ENCODE measurements around the gene SEPSECS. TPM values are rescaled to one million over a fixed set of nuclear protein-coding genes. Genes with fewer than 3 reads are reported as not detected.

Gene SEPSECS
- polyA plus RNA-seq, 4 donors, result 5.7 to 23.0 (median 16.7) TPM

GRCh38 chr4:25101836-25102235 is 58.4 kb downstream of the SEPSECS start:
- Histone ChIP-seq H3K4me3 (ENCODE audit: low read depth in 1 of 3, low read length in 3 of 3) (no peak overlapping the region), H3K9me3 (ENCODE audit: control insufficient read depth in 2 of 2, insufficient read depth in 1 of 2, low read depth in 1 of 2, low read length in 1 of 2) (peaks cover 0 to 11% of the 10 kb centered on the region in 2 donors), H3K4me1 (ENCODE audit: control insufficient read depth in 3 of 3, insufficient read depth in 2 of 3, low read depth in 1 of 3, low read length in 2 of 3) (peaks cover 0 to 2% (median 0%) of the 10 kb centered on the region in 3 donors), H3K27ac (ENCODE audit: low read depth in 1 of 3, low read length in 2 of 3) (no peak overlapping the region), H3K36me3 (ENCODE audit: control insufficient read depth in 3 of 3, insufficient read depth in 2 of 3, low read depth in 1 of 3, low read length in 3 of 3) (no peaks in the 10 kb centered on the region), H3K27me3 (ENCODE audit: control insufficient read depth in 3 of 3, insufficient read depth in 3 of 3, low read length in 3 of 3) (peaks cover 0 to 3% (median 0%) of the 10 kb centered on the region in 3 donors)
- 91 to 93% (median 93%) methylated on average over 5 of the region's 5 CpGs for WGBS, 3 donors
- FAIRE-seq (no peak), DNase-seq (no peak)

DNA sequence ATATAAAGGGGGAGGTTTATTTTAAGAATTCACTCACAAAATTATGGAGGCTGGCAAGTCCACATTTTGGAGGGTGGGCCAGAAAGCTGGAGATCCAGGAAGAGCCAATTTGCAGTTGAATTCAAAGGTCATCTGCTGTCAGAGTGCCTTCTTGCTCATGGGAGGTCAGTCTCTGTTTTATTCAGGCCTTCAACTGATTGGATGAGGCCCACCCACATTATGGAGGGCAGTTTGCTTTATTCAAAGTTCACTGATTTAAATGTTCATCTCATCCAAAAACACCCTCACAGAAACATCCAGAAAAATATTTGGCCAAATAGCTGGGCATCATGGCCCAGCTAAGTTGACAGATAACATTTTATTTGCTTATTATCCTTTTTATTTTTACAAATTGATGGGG is 59.5 kb downstream of the SEPSECS start:
- H3K27me3 ChIP-seq (ENCODE audit: control insufficient read depth in 3 of 3, insufficient read depth in 3 of 3, low read length in 3 of 3), result no peaks in the 10 kb centered on the region
- H3K4me3 ChIP-seq (ENCODE audit: low read depth in 1 of 3, low read length in 3 of 3), result no peak overlapping the region
- H3K4me1 ChIP-seq (ENCODE audit: control insufficient read depth in 3 of 3, insufficient read depth in 2 of 3, low read depth in 1 of 3, low read length in 2 of 3), result peaks cover 0 to 2% (median 0%) of the 10 kb centered on the region in 3 donors
- no peak overlapping the region for H3K27ac ChIP-seq (ENCODE audit: low read depth in 1 of 3, low read length in 2 of 3)
- FAIRE-seq, result no peak
- H3K9me3 ChIP-seq (ENCODE audit: control insufficient read depth in 2 of 2, insufficient read depth in 1 of 2, low read depth in 1 of 2, low read length in 1 of 2), result peaks cover 0 to 11% of the 10 kb centered on the region in 2 donors
- no peak for DNase-seq
- H3K36me3 ChIP-seq (ENCODE audit: control insufficient read depth in 3 of 3, insufficient read depth in 2 of 3, low read depth in 1 of 3, low read length in 3 of 3), result no peaks in the 10 kb centered on the region

- peaks cover 0 to 11% of the 10 kb centered on the region in 2 donors for H3K9me3 ChIP-seq (ENCODE audit: control insufficient read depth in 2 of 2, insufficient read depth in 1 of 2, low read depth in 1 of 2, low read length in 1 of 2)
- DNase-seq (no peak), FAIRE-seq (no peak)
- no peaks in the 10 kb centered on the region for H3K36me3 ChIP-seq (ENCODE audit: control insufficient read depth in 3 of 3, insufficient read depth in 2 of 3, low read depth in 1 of 3, low read length in 3 of 3)
- H3K4me3 ChIP-seq (ENCODE audit: low read depth in 1 of 3, low read length in 3 of 3), result no peak overlapping the region
- no peak overlapping the region for H3K27ac ChIP-seq (ENCODE audit: low read depth in 1 of 3, low read length in 2 of 3)
- 18 to 51% (median 39%) methylated on average over 4 of the region's 4 CpGs for WGBS, 3 donors
- no peaks in the 10 kb centered on the region for H3K27me3 ChIP-seq (ENCODE audit: control insufficient read depth in 3 of 3, insufficient read depth in 3 of 3, low read length in 3 of 3)
- H3K4me1 ChIP-seq (ENCODE audit: control insufficient read depth in 3 of 3, insufficient read depth in 2 of 3, low read depth in 1 of 3, low read length in 2 of 3), result peaks cover 0 to 2% (median 0%) of the 10 kb centered on the region in 3 donors
Observed at GRCh38 chr4:25100021-25100555, 60.2 kb downstream of the SEPSECS start.

- Histone ChIP-seq H3K4me1 (ENCODE audit: control insufficient read depth in 3 of 3, insufficient read depth in 2 of 3, low read depth in 1 of 3, low read length in 2 of 3) (peaks cover 0 to 2% (median 0%) of the 10 kb centered on the region in 3 donors), H3K4me3 (ENCODE audit: low read depth in 1 of 3, low read length in 3 of 3) (no peak overlapping the region), H3K27me3 (ENCODE audit: control insufficient read depth in 3 of 3, insufficient read depth in 3 of 3, low read length in 3 of 3) (no peaks in the 10 kb centered on the region), H3K9me3 (ENCODE audit: control insufficient read depth in 2 of 2, insufficient read depth in 1 of 2, low read depth in 1 of 2, low read length in 1 of 2) (peaks cover 0 to 11% of the 10 kb centered on the region in 2 donors), H3K27ac (ENCODE audit: low read depth in 1 of 3, low read length in 2 of 3) (no peak overlapping the region), H3K36me3 (ENCODE audit: control insufficient read depth in 3 of 3, insufficient read depth in 2 of 3, low read depth in 1 of 3, low read length in 3 of 3) (no peaks in the 10 kb centered on the region)
- 20 to 44% (median 30%) methylated on average over 10 of the region's 10 CpGs for WGBS, 3 donors
- FAIRE-seq, result no peak
- DNase-seq, result peak in 1 of 2 donors; percentile 35
Observed at GRCh38 chr4:25098964-25099891, 61.0 kb downstream of the SEPSECS start.

- H3K9me3 ChIP-seq (ENCODE audit: control insufficient read depth in 2 of 2, insufficient read depth in 1 of 2, low read depth in 1 of 2, low read length in 1 of 2), result peaks cover 0 to 20% of the 10 kb centered on the region in 2 donors
- H3K27ac ChIP-seq (ENCODE audit: low read depth in 1 of 3, low read length in 2 of 3), result no peak overlapping the region
- DNase-seq, result no peak
- no peak overlapping the region for H3K4me3 ChIP-seq (ENCODE audit: low read depth in 1 of 3, low read length in 3 of 3)
- 69 to 81% (median 78%) methylated on average over 11 of the region's 11 CpGs for WGBS, 3 donors
- no peak for FAIRE-seq
- no peaks in the 10 kb centered on the region for H3K36me3 ChIP-seq (ENCODE audit: control insufficient read depth in 3 of 3, insufficient read depth in 2 of 3, low read depth in 1 of 3, low read length in 3 of 3)
- no peaks in the 10 kb centered on the region for H3K27me3 ChIP-seq (ENCODE audit: control insufficient read depth in 3 of 3, insufficient read depth in 3 of 3, low read length in 3 of 3)
- H3K4me1 ChIP-seq (ENCODE audit: control insufficient read depth in 3 of 3, insufficient read depth in 2 of 3, low read depth in 1 of 3, low read length in 2 of 3), result peaks cover 0 to 2% (median 0%) of the 10 kb centered on the region in 3 donors
Observed at GRCh38 chr4:25096981-25097443, 63.2 kb downstream of the SEPSECS start.

DNA sequence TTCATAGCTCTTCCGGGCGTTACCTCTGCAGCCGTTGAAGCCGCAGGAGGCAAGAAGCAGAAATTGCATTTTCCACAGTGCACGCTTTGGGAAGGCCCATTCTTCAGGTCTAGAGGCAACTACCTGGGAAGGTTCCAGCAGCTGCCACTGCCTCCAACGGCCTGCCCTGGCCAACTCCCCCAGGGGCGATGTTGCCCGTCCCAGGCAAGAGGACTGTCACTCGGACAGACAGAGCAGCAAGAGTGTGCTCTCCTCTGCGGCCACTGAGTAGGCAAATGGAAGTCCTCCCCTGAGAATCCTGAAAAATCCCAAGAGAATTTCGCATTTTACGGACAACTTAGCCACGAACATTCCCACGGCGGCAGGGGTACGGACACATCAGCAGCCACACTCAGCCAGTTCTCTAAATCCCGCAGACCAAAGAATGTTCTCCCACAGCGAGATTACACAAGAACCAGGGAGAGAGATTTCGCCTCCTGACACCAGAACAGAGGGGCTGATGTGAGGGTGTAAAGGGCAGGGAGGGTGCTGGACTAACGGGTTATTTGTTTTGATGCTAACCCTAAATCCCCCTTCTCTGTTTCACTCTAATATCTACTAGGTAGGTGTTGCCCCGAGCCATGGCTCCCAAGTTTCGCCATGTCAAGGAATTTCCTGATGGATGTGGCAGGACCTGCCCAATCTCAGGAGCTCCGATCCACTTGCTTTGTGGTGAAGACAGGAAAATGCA is 63.8 kb downstream of the SEPSECS start:
- no peak for DNase-seq
- no peak overlapping the region for H3K4me3 ChIP-seq (ENCODE audit: low read depth in 1 of 3, low read length in 3 of 3)
- no peaks in the 10 kb centered on the region for H3K36me3 ChIP-seq (ENCODE audit: control insufficient read depth in 3 of 3, insufficient read depth in 2 of 3, low read depth in 1 of 3, low read length in 3 of 3)
- peaks cover 0 to 14% of the 10 kb centered on the region in 2 donors for H3K9me3 ChIP-seq (ENCODE audit: control insufficient read depth in 2 of 2, insufficient read depth in 1 of 2, low read depth in 1 of 2, low read length in 1 of 2)
- H3K4me1 ChIP-seq (ENCODE audit: control insufficient read depth in 3 of 3, insufficient read depth in 2 of 3, low read depth in 1 of 3, low read length in 2 of 3), result peaks cover 0 to 2% (median 0%) of the 10 kb centered on the region in 3 donors
- no peak for FAIRE-seq
- no peak overlapping the region for H3K27ac ChIP-seq (ENCODE audit: low read depth in 1 of 3, low read length in 2 of 3)
- peaks cover 0 to 3% (median 0%) of the 10 kb centered on the region in 3 donors for H3K27me3 ChIP-seq (ENCODE audit: control insufficient read depth in 3 of 3, insufficient read depth in 3 of 3, low read length in 3 of 3)
- 91 to 93% (median 92%) methylated on average over 23 of the region's 23 CpGs for WGBS, 3 donors

DNA sequence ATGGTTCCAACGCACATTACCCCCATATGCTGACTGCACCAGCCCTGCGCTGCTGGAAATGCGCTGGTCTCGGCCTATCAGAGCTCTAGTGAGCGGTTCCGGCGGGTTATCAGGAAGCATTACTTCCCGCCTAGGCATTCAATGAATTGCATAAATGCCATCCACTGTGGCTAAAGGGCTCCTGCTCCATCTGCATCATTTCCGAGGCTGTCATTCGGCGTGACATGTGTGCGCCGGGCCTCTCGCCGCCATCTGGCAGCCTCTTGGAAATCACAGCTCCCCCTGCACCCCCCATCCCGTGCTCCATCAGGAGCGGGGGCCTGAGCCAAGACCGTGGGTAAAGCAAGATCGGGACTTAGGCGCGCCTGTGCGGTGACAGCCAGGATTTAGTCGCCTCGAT is 64.4 kb downstream of the SEPSECS start:
- Histone ChIP-seq H3K36me3 (ENCODE audit: control insufficient read depth in 3 of 3, insufficient read depth in 2 of 3, low read depth in 1 of 3, low read length in 3 of 3) (no peaks in the 10 kb centered on the region), H3K4me1 (ENCODE audit: control insufficient read depth in 3 of 3, insufficient read depth in 2 of 3, low read depth in 1 of 3, low read length in 2 of 3) (peaks cover 0 to 2% (median 0%) of the 10 kb centered on the region in 3 donors), H3K27me3 (ENCODE audit: control insufficient read depth in 3 of 3, insufficient read depth in 3 of 3, low read length in 3 of 3) (peaks cover 0 to 3% (median 0%) of the 10 kb centered on the region in 3 donors), H3K9me3 (ENCODE audit: control insufficient read depth in 2 of 2, insufficient read depth in 1 of 2, low read depth in 1 of 2, low read length in 1 of 2) (peaks cover 0 to 13% of the 10 kb centered on the region in 2 donors), H3K27ac (ENCODE audit: low read depth in 1 of 3, low read length in 2 of 3) (no peak overlapping the region), H3K4me3 (ENCODE audit: low read depth in 1 of 3, low read length in 3 of 3) (no peak overlapping the region)
- WGBS, 3 donors, result 93 to 94% (median 94%) methylated on average over 24 of the region's 24 CpGs
- DNase-seq, result no peak
- FAIRE-seq, result no peak

DNA sequence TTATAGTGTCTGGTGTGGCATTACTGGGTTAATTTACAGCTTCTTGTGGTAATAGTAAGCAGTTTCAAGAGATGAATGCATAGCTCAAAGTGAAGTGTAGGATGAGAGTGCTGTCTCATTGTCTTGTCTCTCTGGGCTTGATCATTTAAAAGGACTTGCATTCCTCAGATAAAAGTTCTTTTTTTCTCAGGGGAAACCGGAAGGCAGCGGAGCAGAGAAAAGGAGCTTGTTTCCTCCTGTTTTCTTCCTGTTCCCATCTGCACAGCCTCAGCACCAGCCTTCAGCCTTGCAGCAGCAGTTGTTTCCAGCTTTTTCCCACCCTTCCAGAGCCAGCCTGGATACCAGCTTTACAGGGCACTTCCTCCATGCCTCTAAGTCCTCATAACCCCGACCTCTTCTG is 68.1 kb downstream of the SEPSECS start:
- Histone ChIP-seq H3K27ac (ENCODE audit: low read depth in 1 of 3, low read length in 2 of 3) (no peak overlapping the region), H3K4me3 (ENCODE audit: low read depth in 1 of 3, low read length in 3 of 3) (no peak overlapping the region), H3K9me3 (ENCODE audit: control insufficient read depth in 2 of 2, insufficient read depth in 1 of 2, low read depth in 1 of 2, low read length in 1 of 2) (peaks cover 0 to 13% of the 10 kb centered on the region in 2 donors), H3K27me3 (ENCODE audit: control insufficient read depth in 3 of 3, insufficient read depth in 3 of 3, low read length in 3 of 3) (peaks cover 3 to 14% (median 5%) of the 10 kb centered on the region in 3 donors), H3K36me3 (ENCODE audit: control insufficient read depth in 3 of 3, insufficient read depth in 2 of 3, low read depth in 1 of 3, low read length in 3 of 3) (no peaks in the 10 kb centered on the region), H3K4me1 (ENCODE audit: control insufficient read depth in 3 of 3, insufficient read depth in 2 of 3, low read depth in 1 of 3, low read length in 2 of 3) (peaks cover 0 to 12% (median 5%) of the 10 kb centered on the region in 3 donors)
- no peak for DNase-seq
- WGBS, 3 donors, result 56 to 84% (median 80%) methylated on average over 3 of the region's 3 CpGs
- no peak for FAIRE-seq

Measured in small intestine (tissue), 7 donors.